Endothelial cell of coronary artery (primary cell): ENCODE measurements around the gene TFF3. TPM values are rescaled to one million over a fixed set of nuclear protein-coding genes. Genes with fewer than 3 reads are reported as not detected.

Source experiments
- total RNA-seq: library from RNA; depleted of rRNA; stranded (reverse); fragments of >200 nt; gene quantifications from 2 replicates; pipeline ENCODE4 v1.2.3, GENCODE V29; 2014

Gene TFF3, protein sequence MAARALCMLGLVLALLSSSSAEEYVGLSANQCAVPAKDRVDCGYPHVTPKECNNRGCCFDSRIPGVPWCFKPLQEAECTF
- not detected in 2 replicates for total RNA-seq

DNA sequence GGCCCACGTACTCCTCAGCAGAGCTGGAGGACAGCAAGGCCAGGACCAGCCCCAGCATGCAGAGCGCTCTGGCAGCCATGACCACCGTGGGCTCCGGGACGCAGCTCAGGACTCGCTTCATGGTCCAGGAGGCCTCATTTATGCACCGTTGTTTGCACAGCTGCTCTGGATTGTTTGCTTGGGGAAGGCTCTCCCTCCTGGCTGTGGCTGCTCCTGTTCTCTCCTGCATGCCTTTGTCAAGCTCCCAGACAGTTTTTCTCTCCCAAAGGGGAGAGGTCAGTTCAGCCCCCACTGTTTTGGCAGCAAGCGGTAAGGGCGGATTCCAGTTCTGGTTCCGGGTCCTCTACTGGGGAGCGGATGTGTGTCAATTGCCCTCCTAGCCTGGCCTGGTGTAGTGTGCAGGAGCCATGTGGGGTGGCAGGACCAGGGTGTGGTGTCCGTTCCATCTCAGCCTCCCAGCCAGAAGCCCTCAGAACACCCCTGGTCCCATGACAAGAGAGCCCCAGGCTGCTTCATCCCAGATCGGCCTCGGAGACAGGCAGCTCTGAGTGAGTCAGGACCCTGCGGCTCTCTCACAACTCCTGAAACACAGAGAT lies at the start of gene TFF3:
Gene TFF3 (minus strand): TSS at position 114 of the 596 bp plus-strand sequence. CDS start 35 bp downstream, at position 79.

DNA sequence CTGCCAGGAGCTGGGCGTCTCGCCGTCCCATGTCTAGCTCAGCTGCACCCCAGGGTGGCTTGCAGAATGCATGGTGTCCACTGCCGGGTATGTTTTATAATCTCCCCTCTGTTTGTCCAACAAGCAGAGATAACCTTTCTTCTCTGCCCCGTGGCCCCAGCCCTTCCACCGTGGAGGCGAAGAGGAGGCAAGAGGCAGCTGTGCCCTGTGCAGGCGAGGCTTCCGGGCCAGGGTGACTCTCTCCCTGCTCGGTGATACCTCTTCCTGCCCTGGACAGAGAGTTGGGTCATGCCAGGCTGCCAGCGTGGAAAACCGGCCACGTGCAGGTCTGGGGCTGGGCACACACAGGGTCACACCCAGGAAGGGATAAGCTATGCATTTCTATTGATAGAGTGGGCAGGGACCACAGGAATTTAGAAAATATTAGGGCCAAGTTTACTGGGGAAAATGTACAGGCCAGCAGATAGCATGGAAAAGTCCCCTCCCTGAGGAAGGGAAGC lies 35.8 kb upstream of the TFF3 start, which contains the start of gene TFF2:
Gene TFF2 (minus strand): TSS at position 68 of the 500 bp plus-strand sequence. CDS start 37 bp downstream, at position 31.

Other genes starting within 250 kb of the TFF3 start
- gene UMODL1, start 244.1 kb downstream of the TFF3 start, total RNA-seq = not detected in 2 replicates
- gene ABCG1, start 96.3 kb downstream of the TFF3 start, total RNA-seq = 41.6 and 50.8 TPM in 2 replicates
- gene TFF2, start 35.6 kb upstream of the TFF3 start, total RNA-seq = not detected in 2 replicates
- gene TFF1, start 51.1 kb upstream of the TFF3 start, total RNA-seq = not detected in 2 replicates
- not detected in 2 replicates for gene TMPRSS3, start 80.6 kb upstream of the TFF3 start, total RNA-seq
- gene UBASH3A, start 88.5 kb upstream of the TFF3 start, total RNA-seq = not detected in 2 replicates
- 0.09 TPM in 1 of 2 replicates, not detected in the other for gene RSPH1, start 180.8 kb upstream of the TFF3 start, total RNA-seq
- gene SLC37A1, start 198.4 kb upstream of the TFF3 start, total RNA-seq = 6.9 and 7.9 TPM in 2 replicates